COLO668 (cell line): ENCODE data around the gene GCNT2.
"Not testable (repeated sequence)": the region's sequence is repeated elsewhere in the genome, so short reads cannot be mapped to it uniquely, and the experiment has no call there.

Experiments
- DNase-seq: peaks from one replicate; lab custom pipeline; 2025; ENCODE audit not compliant: unreplicated experiment; lab: John Stamatoyannopoulos, UW

GCNT2 gene

GRCh38 chr6:10521104-10521808 lies at the start of gene GCNT2:
GCNT2 (plus strand) TSS chr6:10521351; CDS start chr6:10528912, 7,561 bp downstream.
- DNase-seq: peak; percentile 11

GRCh38 chr6:10472634-10473033 lies 48.5 kb upstream of the GCNT2 start:
- no peak for DNase-seq

- no peak for DNase-seq
Measured at GRCh38 chr6:10478187-10479040, 42.7 kb upstream of the GCNT2 start.

GRCh38 chr6:10479939-10480700 lies 41.0 kb upstream of the GCNT2 start:
- no peak for DNase-seq

- no peak for DNase-seq
Measured at GRCh38 chr6:10481101-10481500, 40.0 kb upstream of the GCNT2 start.

GRCh38 chr6:10482636-10483257 lies 38.4 kb upstream of the GCNT2 start:
- no peak for DNase-seq

- DNase-seq: no peak
Measured at GRCh38 chr6:10484912-10485311, 36.2 kb upstream of the GCNT2 start.

- DNase-seq: no peak
Measured at GRCh38 chr6:10485406-10485805, 35.7 kb upstream of the GCNT2 start.

GRCh38 chr6:10486215-10486614 lies 34.9 kb upstream of the GCNT2 start:
- DNase-seq: no peak

- DNase-seq: not testable (repeated sequence)
Measured at GRCh38 chr6:10486944-10487588, 34.1 kb upstream of the GCNT2 start.

- DNase-seq: no peak
Measured at GRCh38 chr6:10487668-10488327, 33.4 kb upstream of the GCNT2 start.

GRCh38 chr6:10491463-10491862 lies 29.7 kb upstream of the GCNT2 start:
- no peak for DNase-seq

- not testable (repeated sequence) for DNase-seq
Measured at GRCh38 chr6:10491905-10492304, 29.2 kb upstream of the GCNT2 start.

- DNase-seq: no peak
Measured at GRCh38 chr6:10495029-10495428, 26.1 kb upstream of the GCNT2 start.

GRCh38 chr6:10505529-10505928 lies 15.6 kb upstream of the GCNT2 start:
- peak; percentile 3 for DNase-seq

- no peak for DNase-seq
Measured at GRCh38 chr6:10507298-10507697, 13.9 kb upstream of the GCNT2 start.

GRCh38 chr6:10507715-10508114 lies 13.4 kb upstream of the GCNT2 start:
- DNase-seq: no peak

GRCh38 chr6:10510592-10511367 lies 10.4 kb upstream of the GCNT2 start:
- peak; percentile 48 for DNase-seq

GRCh38 chr6:10511477-10511876 lies 9.7 kb upstream of the GCNT2 start:
- no peak for DNase-seq
